Gastroesophageal sphincter (tissue), 3 donors: ENCODE results near the gene ATG13.

Experiments
- POLR2A ChIP-seq, 2 donors: fragments of 450-650 bp; IDR thresholded peaks; one replicate each; pipeline ENCODE4 v1.6.1; 2017; ENCODE audit warnings: antibody characterized with exemption in 2 of 2, mild to moderate bottlenecking in 2 of 2, moderate library complexity in 1 of 2
- POLR2AphosphoS5 ChIP-seq: sonication (generic); formaldehyde crosslinking; IDR thresholded peaks from one replicate; pipeline ENCODE4 v1.6.1; 2017; ENCODE audit warnings: antibody characterized with exemption
- TF ChIP-seq, protein P1 (sequence below), 4 experiments: fragments of 200-600 bp in 2 of 4; fragments of 450-650 bp in 2 of 4; sonication (generic) in 1 of 4; IDR thresholded peaks; one replicate each; pipeline ENCODE4 v1.5.1; 2017 to 2019; ENCODE audit warnings: antibody characterized with exemption in 4 of 4, mild to moderate bottlenecking in 2 of 4, moderate library complexity in 2 of 4

DNA sequence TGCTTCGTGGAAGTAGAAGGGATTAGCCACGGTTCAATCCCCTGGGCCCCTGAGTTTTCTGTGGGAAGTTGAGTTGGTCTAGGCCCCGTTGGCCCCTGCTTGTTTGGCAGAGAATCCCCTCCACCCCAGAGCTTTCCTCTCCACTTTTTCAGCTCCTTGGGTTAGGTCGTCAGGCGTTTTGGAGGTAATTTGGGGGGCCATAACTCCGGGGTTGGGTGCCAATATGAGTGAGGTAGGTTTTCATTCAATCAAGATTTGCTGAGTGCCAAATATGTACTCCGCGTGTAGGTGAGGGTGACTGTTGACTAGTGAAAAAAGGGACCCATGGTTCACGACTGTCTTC, 590 bp downstream of the ATG13 start:
- TF ChIP-seq, protein P1, sequence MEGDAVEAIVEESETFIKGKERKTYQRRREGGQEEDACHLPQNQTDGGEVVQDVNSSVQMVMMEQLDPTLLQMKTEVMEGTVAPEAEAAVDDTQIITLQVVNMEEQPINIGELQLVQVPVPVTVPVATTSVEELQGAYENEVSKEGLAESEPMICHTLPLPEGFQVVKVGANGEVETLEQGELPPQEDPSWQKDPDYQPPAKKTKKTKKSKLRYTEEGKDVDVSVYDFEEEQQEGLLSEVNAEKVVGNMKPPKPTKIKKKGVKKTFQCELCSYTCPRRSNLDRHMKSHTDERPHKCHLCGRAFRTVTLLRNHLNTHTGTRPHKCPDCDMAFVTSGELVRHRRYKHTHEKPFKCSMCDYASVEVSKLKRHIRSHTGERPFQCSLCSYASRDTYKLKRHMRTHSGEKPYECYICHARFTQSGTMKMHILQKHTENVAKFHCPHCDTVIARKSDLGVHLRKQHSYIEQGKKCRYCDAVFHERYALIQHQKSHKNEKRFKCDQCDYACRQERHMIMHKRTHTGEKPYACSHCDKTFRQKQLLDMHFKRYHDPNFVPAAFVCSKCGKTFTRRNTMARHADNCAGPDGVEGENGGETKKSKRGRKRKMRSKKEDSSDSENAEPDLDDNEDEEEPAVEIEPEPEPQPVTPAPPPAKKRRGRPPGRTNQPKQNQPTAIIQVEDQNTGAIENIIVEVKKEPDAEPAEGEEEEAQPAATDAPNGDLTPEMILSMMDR (IDR thresholded peaks at IDR 0.05): no peak
- TF ChIP-seq POLR2A (IDR thresholded peaks at IDR 0.05) (no peak), POLR2AphosphoS5 (no peak)
